ENCODE measurements around the gene ZNF598. TPM values are rescaled to one million over a fixed set of nuclear protein-coding genes. Genes with fewer than 3 reads are reported as not detected.
A peak's percentile ranks its signal among the peaks of the same experiment; 100 is the strongest.

Gene ZNF598
- total RNA-seq, 2 donors from 2014 or later: 83.1 to 163 TPM

- H3K9me3 Mint-ChIP-seq: no peaks in the 10 kb centered on the region
- H3K4me3 Mint-ChIP-seq: peak overlapping the region; percentile 89
- no peak overlapping the region for H3K27ac Mint-ChIP-seq
- peaks cover 11 to 13% of the 10 kb centered on the region in 2 donors for H3K4me1 Mint-ChIP-seq (ENCODE audit: low read depth in 2 of 2)
- DNase-seq (ENCODE audit: low spot score): no peak
- no peaks in the 10 kb centered on the region for H3K36me3 Mint-ChIP-seq
- no peaks in the 10 kb centered on the region for H3K27me3 Mint-ChIP-seq
- ATAC-seq: no peak
Observed at GRCh38 chr16:2045965-2046892, 36.6 kb upstream of the ZNF598 start.

GRCh38 chr16:2044541-2044940 lies 34.9 kb upstream of the ZNF598 start:
- Mint-ChIP-seq H3K27ac (no peak overlapping the region), H3K27me3 (no peaks in the 10 kb centered on the region), H3K9me3 (no peaks in the 10 kb centered on the region), H3K4me3 (no peak overlapping the region), H3K36me3 (no peaks in the 10 kb centered on the region), H3K4me1 (ENCODE audit: low read depth in 2 of 2) (peaks cover 11 to 13% of the 10 kb centered on the region in 2 donors)
- DNase-seq (ENCODE audit: low spot score): no peak
- ATAC-seq: no peak

- H3K27ac Mint-ChIP-seq: no peak overlapping the region
- ATAC-seq (no peak), DNase-seq (ENCODE audit: low spot score) (no peak)
- peaks cover 11 to 13% of the 10 kb centered on the region in 2 donors for H3K4me1 Mint-ChIP-seq (ENCODE audit: low read depth in 2 of 2)
- no peaks in the 10 kb centered on the region for H3K27me3 Mint-ChIP-seq
- H3K9me3 Mint-ChIP-seq: no peaks in the 10 kb centered on the region
- H3K4me3 Mint-ChIP-seq: no peak overlapping the region
- H3K36me3 Mint-ChIP-seq: no peaks in the 10 kb centered on the region
Observed at GRCh38 chr16:2043667-2044451, 34.2 kb upstream of the ZNF598 start.

GRCh38 chr16:2042986-2043666 lies 33.5 kb upstream of the ZNF598 start:
- no peak overlapping the region for H3K4me3 Mint-ChIP-seq

GRCh38 chr16:2042171-2042985 lies 32.8 kb upstream of the ZNF598 start:
- peaks cover 5 to 6% of the 10 kb centered on the region in 2 donors for H3K4me1 Mint-ChIP-seq (ENCODE audit: low read depth in 2 of 2)

More at GRCh38 chr16:2042986-2043666, 33.5 kb upstream of the ZNF598 start:
- Mint-ChIP-seq H3K4me1 (ENCODE audit: low read depth in 2 of 2) (peaks cover 5 to 6% of the 10 kb centered on the region in 2 donors), H3K27ac (no peak overlapping the region), H3K36me3 (no peaks in the 10 kb centered on the region), H3K27me3 (no peaks in the 10 kb centered on the region), H3K9me3 (no peaks in the 10 kb centered on the region)
- DNase-seq (ENCODE audit: low spot score) (no peak), ATAC-seq (no peak)

GRCh38 chr16:2040787-2041522 lies 31.3 kb upstream of the ZNF598 start:
- DNase-seq (ENCODE audit: low spot score) (no peak), ATAC-seq (no peak)
- H3K4me3 Mint-ChIP-seq: no peak overlapping the region

More at GRCh38 chr16:2042171-2042985, 32.8 kb upstream of the ZNF598 start:
- H3K36me3 Mint-ChIP-seq: no peaks in the 10 kb centered on the region
- ATAC-seq: no peak
- no peak overlapping the region for H3K27ac Mint-ChIP-seq
- H3K9me3 Mint-ChIP-seq: no peaks in the 10 kb centered on the region
- no peaks in the 10 kb centered on the region for H3K27me3 Mint-ChIP-seq
- no peak for DNase-seq (ENCODE audit: low spot score)
- no peak overlapping the region for H3K4me3 Mint-ChIP-seq

GRCh38 chr16:2040041-2040786 lies 30.6 kb upstream of the ZNF598 start:
- Mint-ChIP-seq H3K27ac (no peak overlapping the region), H3K4me3 (no peak overlapping the region), H3K9me3 (no peaks in the 10 kb centered on the region), H3K4me1 (ENCODE audit: low read depth in 2 of 2) (no peaks in the 10 kb centered on the region), H3K27me3 (no peaks in the 10 kb centered on the region), H3K36me3 (no peaks in the 10 kb centered on the region)
- no peak for DNase-seq (ENCODE audit: low spot score)
- no peak for ATAC-seq

More at GRCh38 chr16:2040787-2041522, 31.3 kb upstream of the ZNF598 start:
- no peaks in the 10 kb centered on the region for H3K9me3 Mint-ChIP-seq
- no peaks in the 10 kb centered on the region for H3K27me3 Mint-ChIP-seq
- H3K4me1 Mint-ChIP-seq (ENCODE audit: low read depth in 2 of 2): no peaks in the 10 kb centered on the region
- H3K36me3 Mint-ChIP-seq: no peaks in the 10 kb centered on the region
- H3K27ac Mint-ChIP-seq: no peak overlapping the region

- Mint-ChIP-seq H3K9me3 (no peaks in the 10 kb centered on the region), H3K4me1 (ENCODE audit: low read depth in 2 of 2) (no peaks in the 10 kb centered on the region), H3K27ac (no peak overlapping the region), H3K27me3 (no peaks in the 10 kb centered on the region), H3K4me3 (no peak overlapping the region), H3K36me3 (no peaks in the 10 kb centered on the region)
- no peak for DNase-seq (ENCODE audit: low spot score)
- ATAC-seq: no peak
Observed at GRCh38 chr16:2039274-2040031, 29.8 kb upstream of the ZNF598 start.

- H3K27me3 Mint-ChIP-seq: no peaks in the 10 kb centered on the region
Observed at GRCh38 chr16:2038382-2039231, 29.0 kb upstream of the ZNF598 start.

GRCh38 chr16:2037647-2038381 lies 28.2 kb upstream of the ZNF598 start:
- no peak overlapping the region for H3K27ac Mint-ChIP-seq
- H3K4me3 Mint-ChIP-seq: no peak overlapping the region
- DNase-seq (ENCODE audit: low spot score) (no peak), ATAC-seq (no peak)
- no peaks in the 10 kb centered on the region for H3K27me3 Mint-ChIP-seq
- H3K9me3 Mint-ChIP-seq: no peaks in the 10 kb centered on the region
- H3K4me1 Mint-ChIP-seq (ENCODE audit: low read depth in 2 of 2): no peaks in the 10 kb centered on the region
- no peaks in the 10 kb centered on the region for H3K36me3 Mint-ChIP-seq

More at GRCh38 chr16:2038382-2039231, 29.0 kb upstream of the ZNF598 start:
- no peak overlapping the region for H3K27ac Mint-ChIP-seq
- no peak overlapping the region for H3K4me3 Mint-ChIP-seq
- no peaks in the 10 kb centered on the region for H3K36me3 Mint-ChIP-seq
- no peaks in the 10 kb centered on the region for H3K4me1 Mint-ChIP-seq (ENCODE audit: low read depth in 2 of 2)
- no peak for ATAC-seq
- H3K9me3 Mint-ChIP-seq: no peaks in the 10 kb centered on the region
- DNase-seq (ENCODE audit: low spot score): no peak
